22Rv1 (cell line): ENCODE measurements around the gene LRRC3C.

Experiments
- CTCF ChIP-seq: fragments of 450-650 bp; IDR thresholded peaks from 2 replicates; pipeline ENCODE4 v1.5.1; 2017; ENCODE audit warnings: mild to moderate bottlenecking
- ZFX ChIP-seq: fragments of 450-650 bp; IDR thresholded peaks from 2 replicates; pipeline ENCODE4 v1.6.1; 2017; ENCODE audit warnings: antibody characterized with exemption, borderline replicate concordance

GRCh38 chr17:39972271-39972670 is 44.7 kb downstream of the LRRC3C start:
- no peak for TF ChIP-seq CTCF
- no peak for TF ChIP-seq ZFX
